ENCODE measurements around the gene FBXW10B.
"Not testable (repeated sequence)": the region's sequence is repeated elsewhere in the genome, so short reads cannot be mapped to it uniquely, and the experiment has no call there.

The FBXW10B gene

DNA sequence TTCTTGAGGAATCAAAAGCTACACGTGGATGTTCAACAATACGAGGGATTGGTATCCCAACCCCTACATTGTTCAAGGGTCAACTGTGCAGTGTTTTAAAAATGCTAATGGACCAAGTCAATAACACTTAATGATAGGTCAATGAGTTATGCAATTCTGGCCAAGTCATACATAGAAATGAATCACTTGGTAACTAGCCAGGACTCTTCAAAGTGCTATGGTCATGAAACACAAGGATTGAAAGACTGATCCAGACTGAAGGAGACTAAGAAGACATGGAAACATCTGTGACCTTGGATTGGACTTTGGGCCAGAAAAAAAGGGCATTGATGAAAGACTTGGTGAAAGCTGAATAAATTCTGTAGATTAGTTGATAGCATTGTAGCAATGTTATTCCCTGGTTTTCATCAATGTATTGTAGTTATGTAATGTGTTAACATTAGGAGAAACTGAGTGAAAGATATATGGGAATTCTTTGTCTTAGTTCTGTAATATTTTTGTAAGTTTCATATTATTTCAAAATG lies 11.5 kb upstream of the FBXW10B start:
- DNase-seq, result not testable (repeated sequence)

DNA sequence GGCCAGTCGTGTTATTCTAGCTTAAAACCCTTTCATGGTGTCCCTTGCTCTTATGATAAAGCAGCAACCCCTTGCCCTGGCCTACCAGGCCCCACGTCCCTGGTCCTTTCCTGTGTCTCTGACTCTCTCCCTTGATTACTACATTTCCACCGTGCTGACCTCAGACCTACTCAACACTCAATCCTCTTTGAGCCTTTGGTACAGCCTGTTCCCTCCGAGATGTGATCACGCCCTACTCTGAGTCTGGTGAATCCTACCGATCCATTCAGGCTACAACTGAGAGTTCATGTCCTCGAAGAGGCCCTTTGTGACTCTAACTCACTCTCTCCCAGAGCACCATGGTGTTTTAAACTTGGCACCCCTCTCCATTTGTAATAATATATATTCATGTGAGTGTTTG lies 10.5 kb upstream of the FBXW10B start:
- DNase-seq, result not testable (repeated sequence)

DNA sequence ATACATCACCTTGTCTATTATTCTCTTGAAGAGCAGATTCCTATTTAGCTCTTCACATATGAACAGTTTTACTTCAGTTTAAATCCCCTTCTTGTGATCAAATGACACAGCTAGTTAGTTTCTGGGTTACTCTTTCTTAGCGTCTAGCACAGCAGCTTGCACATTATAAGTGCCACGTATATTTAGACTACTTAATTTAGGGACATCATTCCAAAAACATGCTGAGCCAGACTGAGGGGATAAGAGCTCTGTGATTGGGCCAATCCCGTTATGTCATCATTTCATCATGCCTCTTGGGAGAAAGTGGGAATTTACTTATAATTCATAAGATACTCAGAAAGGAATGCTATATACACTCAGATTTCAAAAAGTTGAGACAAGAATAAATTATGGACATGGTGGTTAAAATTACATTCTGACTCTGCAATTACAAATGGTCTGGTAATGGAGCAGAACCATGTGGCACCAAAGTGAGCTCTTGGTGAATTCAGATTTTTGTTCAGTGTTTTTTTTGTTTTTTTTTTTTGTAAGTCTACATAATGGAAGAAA lies 4.2 kb upstream of the FBXW10B start:
- not testable (repeated sequence) for DNase-seq

- not testable (repeated sequence) for DNase-seq
Measured at GRCh38 chr17:15623255-15623654, 3.8 kb upstream of the FBXW10B start.

GRCh38 chr17:15622124-15622523 lies 2.6 kb upstream of the FBXW10B start:
- not testable (repeated sequence) for DNase-seq

- DNase-seq, result not testable (repeated sequence)
Measured at GRCh38 chr17:15616828-15617227, 2.7 kb downstream of the FBXW10B start.

GRCh38 chr17:15615850-15616249 lies 3.7 kb downstream of the FBXW10B start:
- DNase-seq, result not testable (repeated sequence)

- DNase-seq, result not testable (repeated sequence)
Measured at GRCh38 chr17:15613111-15613510, 6.4 kb downstream of the FBXW10B start.

DNA sequence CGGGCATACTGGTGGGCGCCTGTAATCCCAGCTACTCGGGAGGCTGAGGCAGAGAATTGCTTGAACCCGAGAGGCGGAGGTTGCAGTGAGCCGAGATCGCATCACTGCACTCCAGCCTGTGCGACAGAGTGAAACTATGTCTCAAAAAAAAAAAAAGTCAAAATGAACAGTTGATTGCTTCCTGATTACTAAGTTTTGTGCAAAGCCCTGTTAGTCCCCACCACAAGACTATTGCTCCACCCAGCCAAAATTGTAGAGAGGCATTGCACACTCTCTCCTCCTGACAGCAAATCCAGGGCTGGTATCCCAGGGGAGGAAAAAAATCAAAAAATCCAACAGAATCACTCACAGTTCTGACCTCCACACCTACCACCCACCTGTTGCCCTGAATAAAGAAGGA lies 26.5 kb downstream of the FBXW10B start:
- not testable (repeated sequence) for DNase-seq

GRCh38 chr17:15591986-15592385 lies 27.5 kb downstream of the FBXW10B start:
- not testable (repeated sequence) for DNase-seq

DNA sequence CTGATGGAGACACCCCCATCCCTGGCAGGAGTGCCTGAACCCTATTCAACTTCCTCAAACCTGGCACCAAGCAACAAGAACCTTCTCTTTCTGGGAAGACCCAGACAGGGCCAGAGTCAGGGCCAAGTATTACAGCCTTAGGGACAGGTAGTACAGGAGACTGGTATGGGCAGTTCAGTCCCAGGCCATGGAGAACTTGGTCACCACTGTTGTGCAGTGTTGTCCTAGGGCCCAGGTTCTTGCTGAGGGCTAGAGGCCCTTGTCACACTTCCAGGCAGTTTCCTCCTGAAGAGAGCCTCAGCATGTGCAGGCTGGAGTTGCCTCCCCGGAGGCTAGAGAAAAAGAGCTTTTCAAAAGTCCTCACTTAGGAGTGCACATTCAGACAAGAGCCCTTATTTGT lies 28.7 kb downstream of the FBXW10B start:
- DNase-seq, result not testable (repeated sequence)

DNA sequence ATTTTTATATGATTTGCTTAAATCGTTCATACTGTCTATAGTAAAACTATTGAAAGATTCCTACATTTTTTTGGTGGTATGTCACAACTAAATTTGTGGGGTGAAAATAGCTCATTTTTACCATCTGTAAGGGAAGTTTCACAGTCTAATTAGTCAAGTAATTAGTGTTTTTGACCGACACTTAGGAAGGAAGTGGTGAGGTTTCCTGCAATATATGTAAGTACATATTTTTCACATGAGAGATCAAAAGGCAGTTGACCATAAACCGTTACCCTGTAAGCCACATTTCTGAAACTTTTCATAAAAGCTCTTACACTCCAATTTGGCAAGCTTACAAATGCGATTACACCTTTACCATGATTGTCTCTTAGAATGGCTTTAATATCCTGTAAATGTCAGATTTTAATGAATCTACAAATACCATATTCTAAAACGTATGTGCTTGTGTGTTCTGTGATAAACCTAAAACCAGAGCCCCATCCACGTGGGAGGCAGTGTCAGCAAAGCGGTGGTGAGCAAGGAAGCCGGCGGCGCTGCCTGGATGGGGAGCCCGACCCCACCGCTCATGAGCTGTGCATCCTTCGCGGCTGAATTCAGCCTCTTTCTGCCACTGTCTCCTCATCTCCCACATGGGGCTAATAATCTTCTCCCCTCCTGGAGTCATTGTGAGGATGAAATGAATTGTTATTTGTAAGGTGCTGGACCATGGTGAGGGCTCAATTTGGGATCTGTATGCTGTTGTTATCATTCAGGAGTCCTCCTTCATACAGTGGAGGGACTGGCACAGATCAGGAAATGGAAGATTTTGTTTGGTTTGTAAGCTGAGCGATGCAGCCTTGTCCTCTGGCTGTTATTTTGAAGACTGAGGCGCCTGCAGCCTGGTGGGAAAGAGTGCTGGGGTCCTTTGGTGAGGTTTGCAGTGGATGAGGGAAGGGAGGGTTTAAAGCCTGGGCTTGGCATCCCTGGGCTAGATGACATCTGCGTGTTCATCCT lies 29.7 kb downstream of the FBXW10B start:
- DNase-seq, result not testable (repeated sequence)

DNA sequence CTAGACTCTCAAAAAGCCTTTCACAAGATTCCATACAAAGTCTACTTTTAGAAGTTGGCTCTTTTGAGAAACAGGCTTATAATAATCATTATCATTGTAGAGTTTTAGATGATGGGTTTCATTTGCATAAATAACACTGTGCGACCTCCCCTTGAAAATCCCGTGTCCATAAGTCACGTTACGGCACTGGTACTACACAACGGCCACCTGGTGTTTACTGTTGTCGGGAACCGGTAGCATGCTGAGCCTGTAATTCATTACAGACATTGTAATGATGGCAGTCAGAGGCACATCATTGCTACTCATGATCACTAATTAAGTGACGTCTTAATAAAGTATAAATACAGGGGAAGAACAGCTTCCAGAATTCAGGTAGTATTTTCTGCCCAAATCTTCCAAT lies 31.5 kb downstream of the FBXW10B start:
- not testable (repeated sequence) for DNase-seq

DNA sequence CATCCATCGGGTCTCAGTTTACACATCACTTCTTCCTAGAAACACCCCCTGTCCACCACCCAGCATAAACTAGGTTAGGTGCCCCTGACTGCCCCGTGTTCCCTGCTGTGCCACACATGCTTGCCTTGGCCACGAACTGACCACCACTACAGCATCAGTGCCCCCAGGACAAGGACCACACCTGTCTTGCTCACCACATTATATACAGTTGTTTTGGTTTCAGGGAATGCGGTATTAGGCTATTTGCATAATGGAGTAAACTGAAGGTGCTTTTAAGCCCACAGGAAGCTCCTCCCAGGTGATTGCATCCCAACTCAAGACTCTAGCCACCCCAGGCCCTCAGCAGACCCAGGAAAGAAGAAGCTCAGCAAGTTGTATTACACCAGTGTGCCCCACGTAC lies 36.2 kb downstream of the FBXW10B start:
- DNase-seq, result not testable (repeated sequence)

GRCh38 chr17:15581462-15581861 lies 38.0 kb downstream of the FBXW10B start:
- DNase-seq, result not testable (repeated sequence)

DNA sequence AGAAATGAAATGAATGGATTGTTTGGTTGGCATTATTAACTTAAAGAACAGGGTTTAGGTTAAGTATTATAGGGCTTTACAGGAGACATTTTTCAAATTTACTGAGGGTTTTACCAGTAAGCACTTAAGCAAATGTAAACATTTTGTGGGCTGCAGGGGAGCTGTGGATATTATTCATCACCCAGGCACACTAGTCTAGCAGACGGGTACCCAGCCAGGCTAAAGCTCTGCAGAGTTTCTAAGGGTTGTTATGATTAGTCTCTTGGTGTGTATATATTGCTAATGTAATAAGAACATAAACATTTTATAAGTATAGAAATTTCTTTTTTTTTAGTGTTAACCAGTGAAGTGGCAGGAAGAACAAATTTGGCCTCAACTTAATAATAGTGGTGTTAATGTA lies 42.7 kb downstream of the FBXW10B start:
- DNase-seq, result not testable (repeated sequence)

- not testable (repeated sequence) for DNase-seq
Measured at GRCh38 chr17:15574660-15575059, 44.8 kb downstream of the FBXW10B start.

GRCh38 chr17:15573870-15574269 lies 45.6 kb downstream of the FBXW10B start:
- DNase-seq, result not testable (repeated sequence)
